ENCODE data around the gene SLC2A10. TPM values are rescaled to one million over a fixed set of nuclear protein-coding genes. Genes with fewer than 3 reads are reported as not detected.
A peak's percentile ranks its signal among the peaks of the same experiment; 100 is the strongest.

Gene SLC2A10
- total and polyA plus RNA-seq, 12 donors, result 7.2 to 27.3 (median 12.6) TPM

DNA sequence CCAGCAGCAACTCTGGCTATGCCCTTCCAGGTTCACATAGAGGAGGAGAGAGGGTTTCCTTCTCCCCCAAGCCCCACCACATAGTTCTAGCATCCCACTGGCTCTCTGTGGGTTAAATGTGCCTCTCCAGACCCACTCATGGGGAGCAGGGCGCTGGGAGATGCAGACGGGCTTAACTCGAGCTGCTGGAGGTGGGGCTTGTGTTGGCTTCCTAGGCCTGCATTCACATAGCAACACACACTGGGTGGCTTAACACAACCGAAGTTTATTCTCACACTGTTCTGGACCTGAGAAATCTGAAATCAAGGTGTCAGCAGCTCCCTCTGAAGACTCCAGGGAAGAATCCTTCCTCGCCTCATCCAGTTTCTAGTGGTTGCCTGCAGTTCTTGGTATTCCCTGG lies 33.6 kb downstream of the SLC2A10 start:
- Histone ChIP-seq H3K4me3 (no peak overlapping the region), H3K4me1 (replicated peaks in 1 of 2) (no peaks in the 10 kb centered on the region), H3K27ac (no peak overlapping the region), H3K9me3 (replicated peaks in 1 of 3) (no peaks in the 10 kb centered on the region), H3K27me3 (no peaks in the 10 kb centered on the region), H3K36me3 (replicated peaks in 1 of 2) (no peaks in the 10 kb centered on the region)
- TF ChIP-seq, protein P1, sequence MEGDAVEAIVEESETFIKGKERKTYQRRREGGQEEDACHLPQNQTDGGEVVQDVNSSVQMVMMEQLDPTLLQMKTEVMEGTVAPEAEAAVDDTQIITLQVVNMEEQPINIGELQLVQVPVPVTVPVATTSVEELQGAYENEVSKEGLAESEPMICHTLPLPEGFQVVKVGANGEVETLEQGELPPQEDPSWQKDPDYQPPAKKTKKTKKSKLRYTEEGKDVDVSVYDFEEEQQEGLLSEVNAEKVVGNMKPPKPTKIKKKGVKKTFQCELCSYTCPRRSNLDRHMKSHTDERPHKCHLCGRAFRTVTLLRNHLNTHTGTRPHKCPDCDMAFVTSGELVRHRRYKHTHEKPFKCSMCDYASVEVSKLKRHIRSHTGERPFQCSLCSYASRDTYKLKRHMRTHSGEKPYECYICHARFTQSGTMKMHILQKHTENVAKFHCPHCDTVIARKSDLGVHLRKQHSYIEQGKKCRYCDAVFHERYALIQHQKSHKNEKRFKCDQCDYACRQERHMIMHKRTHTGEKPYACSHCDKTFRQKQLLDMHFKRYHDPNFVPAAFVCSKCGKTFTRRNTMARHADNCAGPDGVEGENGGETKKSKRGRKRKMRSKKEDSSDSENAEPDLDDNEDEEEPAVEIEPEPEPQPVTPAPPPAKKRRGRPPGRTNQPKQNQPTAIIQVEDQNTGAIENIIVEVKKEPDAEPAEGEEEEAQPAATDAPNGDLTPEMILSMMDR (IDR thresholded peaks at IDR 0.05), result no peak
- TF ChIP-seq POLR2A (IDR thresholded peaks at IDR 0.05), result no peak
- intact Hi-C loops (cut with DNase I), result no loop called here
- WGBS, 4 donors, result 54 to 63% (median 56%) methylated on average over 5 of the region's 5 CpGs
- DNase-seq, result no peak

DNA sequence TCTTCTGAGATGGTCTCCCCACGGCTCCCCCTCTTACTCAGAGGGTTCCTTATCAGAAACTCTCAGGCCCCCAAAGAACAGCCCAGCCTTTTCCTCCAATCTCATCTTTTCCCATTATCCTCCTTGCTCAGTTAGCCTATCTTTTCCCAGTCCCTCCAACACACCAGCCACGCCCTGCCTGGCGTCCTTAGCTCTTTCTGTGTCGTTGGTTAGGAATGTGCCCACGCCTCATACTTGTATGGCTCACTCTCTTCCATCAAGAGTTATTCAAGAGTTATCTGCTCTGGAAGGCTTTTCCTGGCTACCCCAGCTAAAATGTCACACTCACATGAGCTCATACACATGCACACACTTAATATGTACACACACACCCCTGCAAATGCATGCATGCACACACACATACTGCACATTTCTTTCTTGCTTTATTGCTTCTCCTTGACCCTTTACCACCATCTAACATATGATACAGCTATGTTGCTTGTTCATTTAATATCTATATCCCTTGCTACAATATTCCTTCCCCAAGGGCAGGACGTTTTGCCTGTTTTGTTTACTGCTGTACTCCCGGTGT lies 37.6 kb downstream of the SLC2A10 start:
- no peaks in the 10 kb centered on the region for H3K36me3 ChIP-seq (replicated peaks in 1 of 2)
- TF ChIP-seq, protein P1 (IDR thresholded peaks at IDR 0.05), result no peak
- no peak for TF ChIP-seq POLR2A (IDR thresholded peaks at IDR 0.05)
- H3K4me1 ChIP-seq (replicated peaks in 1 of 2), result no peaks in the 10 kb centered on the region
- no peak overlapping the region for H3K27ac ChIP-seq
- H3K4me3 ChIP-seq, result no peak overlapping the region
- no peaks in the 10 kb centered on the region for H3K9me3 ChIP-seq (replicated peaks in 1 of 3)
- intact Hi-C loops (cut with DNase I), result loop anchor here in 1 of 2 donors (5.0 kb wide), 1 partner anchor 405 kb away; no protein-coding TSS in a partner anchor
- no peak for DNase-seq
- H3K27me3 ChIP-seq, result peaks cover 6% of the 10 kb centered on the region
- 51 to 56% (median 54%) methylated on average over 7 of the region's 7 CpGs for WGBS, 4 donors

GRCh38 chr20:46749147-46749546 lies 39.7 kb downstream of the SLC2A10 start:
- Histone ChIP-seq H3K4me3 (no peak overlapping the region), H3K36me3 (replicated peaks in 1 of 2) (no peaks in the 10 kb centered on the region), H3K27me3 (peaks cover 6% of the 10 kb centered on the region), H3K9me3 (replicated peaks in 1 of 3) (no peaks in the 10 kb centered on the region), H3K4me1 (replicated peaks in 1 of 2) (no peaks in the 10 kb centered on the region), H3K27ac (no peak overlapping the region)
- intact Hi-C loops (cut with DNase I), result loop anchor here in 1 of 2 donors (5.0 kb wide), 1 partner anchor 403 kb away; no protein-coding TSS in a partner anchor
- 64 to 77% (median 72%) methylated on average over 3 of the region's 3 CpGs for WGBS, 4 donors
- DNase-seq, result no peak
- no peak for TF ChIP-seq POLR2A (IDR thresholded peaks at IDR 0.05)

DNA sequence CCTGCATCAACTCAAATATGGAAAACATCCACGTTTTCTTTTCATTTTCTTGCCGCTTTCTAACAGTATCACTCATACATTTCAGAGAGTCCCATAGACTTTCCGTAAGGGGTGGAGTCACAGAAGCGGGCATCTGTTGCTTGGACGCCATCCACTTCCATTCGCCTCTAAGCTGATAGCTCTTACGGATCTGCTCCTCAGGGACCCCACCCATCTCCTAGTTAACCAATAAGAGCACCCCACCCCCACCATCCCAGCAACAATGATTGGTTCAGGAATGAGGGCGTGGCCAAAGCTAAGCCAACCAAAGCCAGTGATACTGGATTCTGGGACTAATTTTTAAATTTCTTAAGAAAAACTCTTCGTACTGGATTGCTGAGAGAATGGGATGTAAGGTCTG lies 42.4 kb downstream of the SLC2A10 start:
- no peaks in the 10 kb centered on the region for H3K36me3 ChIP-seq (replicated peaks in 1 of 2)
- H3K27ac ChIP-seq, result no peak overlapping the region
- no peak overlapping the region for H3K4me3 ChIP-seq
- DNase-seq, result no peak
- 64 to 69% (median 66%) methylated on average over 9 of the region's 9 CpGs for WGBS, 4 donors
- TF ChIP-seq, protein P1 (IDR thresholded peaks at IDR 0.05), result no peak
- TF ChIP-seq POLR2A (IDR thresholded peaks at IDR 0.05), result no peak
- intact Hi-C loops (cut with DNase I), result no loop called here
- no peaks in the 10 kb centered on the region for H3K4me1 ChIP-seq (replicated peaks in 1 of 2)
- no peaks in the 10 kb centered on the region for H3K9me3 ChIP-seq (replicated peaks in 1 of 3)
- H3K27me3 ChIP-seq, result peaks cover 6% of the 10 kb centered on the region

DNA sequence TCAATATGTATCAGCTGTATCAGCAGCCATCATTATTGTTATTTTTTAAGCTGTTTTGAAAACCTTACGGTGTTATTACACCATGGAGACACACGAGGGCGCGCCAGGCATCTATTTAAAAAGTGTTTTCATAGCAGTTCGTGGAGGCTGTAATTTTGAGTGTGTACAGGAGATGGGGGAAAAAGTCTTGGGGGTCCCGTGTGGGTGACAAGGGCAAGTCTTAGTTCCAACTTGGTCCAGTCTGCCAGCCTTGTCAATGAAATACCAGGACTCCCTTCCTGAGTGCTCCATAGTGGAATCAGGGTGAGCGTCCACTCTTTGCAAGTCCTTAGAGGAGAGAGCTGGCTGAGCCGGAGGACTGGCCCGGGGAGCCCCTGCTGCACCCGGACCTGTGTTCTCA lies 43.3 kb downstream of the SLC2A10 start:
- intact Hi-C loops (cut with DNase I), result no loop called here
- no peaks in the 10 kb centered on the region for H3K36me3 ChIP-seq (replicated peaks in 1 of 2)
- no peak overlapping the region for H3K4me3 ChIP-seq
- 9 to 15% (median 14%) methylated on average over 10 of the region's 10 CpGs for WGBS, 4 donors
- TF ChIP-seq, protein P1 (IDR thresholded peaks at IDR 0.05), result peak; percentile 38 to 74 (median 58)
- no peak for TF ChIP-seq POLR2A (IDR thresholded peaks at IDR 0.05)
- peak; percentile 33 to 78 (median 63) for DNase-seq
- H3K4me1 ChIP-seq (replicated peaks in 1 of 2), result no peaks in the 10 kb centered on the region
- no peak overlapping the region for H3K27ac ChIP-seq
- H3K27me3 ChIP-seq, result peaks cover 6% of the 10 kb centered on the region
- no peaks in the 10 kb centered on the region for H3K9me3 ChIP-seq (replicated peaks in 1 of 3)

All from adrenal gland (tissue), 12 donors.